ENCODE data around the gene C16orf86.

C16orf86 gene

GRCh38 chr16:67675579-67675935 is 8.9 kb downstream of the C16orf86 start:
- no peak for TF ChIP-seq CTCF (conservative IDR thresholded peaks at IDR 0.05; ENCODE audit: low read depth, low read length)
- no peak for DNase-seq (ENCODE audit: low read depth)
- no peak overlapping the region for H3K4me3 ChIP-seq (ENCODE audit: low read length)

- TF ChIP-seq CTCF (conservative IDR thresholded peaks at IDR 0.05; ENCODE audit: low read depth, low read length): no peak
- DNase-seq (ENCODE audit: low read depth): no peak
- no peak overlapping the region for H3K4me3 ChIP-seq (ENCODE audit: low read length)
Observed at GRCh38 chr16:67675999-67676398, 9.4 kb downstream of the C16orf86 start.

- DNase-seq (ENCODE audit: low read depth): no peak
- H3K4me3 ChIP-seq (ENCODE audit: low read length): no peak overlapping the region
- no peak for TF ChIP-seq CTCF (conservative IDR thresholded peaks at IDR 0.05; ENCODE audit: low read depth, low read length)
Observed at GRCh38 chr16:67676516-67676915, 9.9 kb downstream of the C16orf86 start.

GRCh38 chr16:67676939-67677338 is 10.3 kb downstream of the C16orf86 start:
- no peak for DNase-seq (ENCODE audit: low read depth)
- no peak overlapping the region for H3K4me3 ChIP-seq (ENCODE audit: low read length)
- TF ChIP-seq CTCF (conservative IDR thresholded peaks at IDR 0.05; ENCODE audit: low read depth, low read length): no peak

GRCh38 chr16:67677712-67678111 is 11.1 kb downstream of the C16orf86 start:
- TF ChIP-seq CTCF (conservative IDR thresholded peaks at IDR 0.05; ENCODE audit: low read depth, low read length): no peak
- DNase-seq (ENCODE audit: low read depth): no peak
- H3K4me3 ChIP-seq (ENCODE audit: low read length): no peak overlapping the region

- DNase-seq (ENCODE audit: low read depth): no peak
Observed at GRCh38 chr16:67678354-67679023, 11.9 kb downstream of the C16orf86 start.

More at GRCh38 chr16:67678354-67679023, 11.9 kb downstream of the C16orf86 start:
- TF ChIP-seq CTCF (conservative IDR thresholded peaks at IDR 0.05; ENCODE audit: low read depth, low read length): no peak
- no peak overlapping the region for H3K4me3 ChIP-seq (ENCODE audit: low read length)

Data from retinal pigment epithelial cell (primary cell).